HG03108 (cell line): ENCODE results near the gene MYO7A.

Source experiments
- ATAC-seq: cut with Tn5 transposase; IDR thresholded peaks from one replicate; pipeline ENCODE4 v1.9.1; 2021; ENCODE audit warnings: moderate library complexity; ENCODE audit not compliant: unreplicated experiment

The MYO7A gene

DNA sequence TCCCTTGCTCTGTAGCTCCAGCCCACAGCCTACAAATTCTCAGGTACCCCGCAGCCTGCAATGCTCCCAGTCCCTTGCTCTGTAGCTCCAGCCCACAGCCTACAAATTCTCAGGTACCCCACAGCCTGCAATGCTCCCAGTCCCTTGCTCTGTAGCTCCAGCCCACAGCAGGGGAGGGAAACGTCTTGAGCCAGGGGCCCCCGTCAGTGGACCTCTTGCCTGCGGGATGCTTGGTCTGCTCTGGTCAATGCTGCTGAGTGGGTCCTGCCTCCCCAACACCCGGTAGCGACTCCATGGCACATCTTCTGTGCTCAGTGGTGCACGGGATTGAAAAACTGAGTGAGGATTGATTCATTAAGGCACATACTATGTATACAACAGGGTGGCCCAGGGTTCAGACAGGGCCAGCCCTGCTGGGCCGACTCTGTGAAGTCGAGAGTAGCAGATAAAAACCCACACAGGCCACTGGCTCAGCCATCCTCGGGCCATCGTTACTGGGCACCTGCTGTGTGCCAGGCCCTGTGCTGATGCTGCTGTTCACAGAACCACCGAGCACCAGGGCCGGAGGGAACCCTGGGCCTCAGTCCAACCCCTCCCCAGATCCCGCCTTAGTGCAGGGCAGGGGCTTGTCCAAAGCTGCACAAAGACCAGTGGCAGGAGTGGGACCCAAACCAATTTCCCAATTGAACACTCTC, 69.7 kb downstream of the MYO7A start:
- ATAC-seq = no peak

DNA sequence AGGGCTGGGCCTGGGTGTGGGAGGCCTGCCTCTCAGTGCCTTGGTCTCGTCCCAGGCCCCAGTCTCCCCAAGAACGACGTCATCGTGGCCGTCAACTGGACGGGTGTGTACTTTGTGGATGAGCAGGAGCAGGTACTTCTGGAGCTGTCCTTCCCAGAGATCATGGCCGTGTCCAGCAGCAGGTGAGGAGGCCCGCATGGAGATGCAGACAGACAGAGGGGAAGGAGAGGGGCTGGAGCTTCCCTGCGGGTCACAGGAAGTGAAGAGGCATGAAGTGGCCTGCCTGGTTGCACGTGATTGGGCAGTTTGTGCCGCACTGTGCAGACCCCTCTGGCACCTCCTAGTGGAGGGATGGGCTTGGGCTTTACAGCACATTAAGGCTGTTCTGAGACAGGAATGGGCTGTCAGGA, 70.4 kb downstream of the MYO7A start:
- ATAC-seq = no peak

DNA sequence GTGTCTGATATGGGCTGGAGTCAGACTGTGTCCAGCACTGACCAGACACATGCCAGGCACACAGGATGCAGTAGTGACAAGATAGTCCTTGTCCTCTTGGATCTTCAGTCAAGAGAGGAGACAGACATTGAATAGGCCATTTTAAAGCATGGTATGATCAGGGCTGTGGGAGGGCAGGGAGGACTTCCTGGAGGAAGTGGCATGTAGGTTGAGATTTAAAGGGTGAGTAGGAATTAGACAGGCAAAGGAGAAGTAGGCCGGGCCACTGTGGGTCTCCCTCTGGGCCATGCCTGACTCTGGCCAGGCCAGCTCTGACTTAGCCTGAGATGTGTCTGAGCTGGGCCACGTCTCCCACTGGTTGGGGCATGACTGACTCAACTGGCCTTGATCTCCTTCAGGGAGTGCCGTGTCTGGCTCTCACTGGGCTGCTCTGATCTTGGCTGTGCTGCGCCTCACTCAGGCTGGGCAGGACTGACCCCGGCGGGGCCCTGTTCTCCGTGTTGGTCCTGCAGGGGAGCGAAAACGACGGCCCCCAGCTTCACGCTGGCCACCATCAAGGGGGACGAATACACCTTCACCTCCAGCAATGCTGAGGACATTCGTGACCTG, 71.2 kb downstream of the MYO7A start:
- no peak for ATAC-seq

DNA sequence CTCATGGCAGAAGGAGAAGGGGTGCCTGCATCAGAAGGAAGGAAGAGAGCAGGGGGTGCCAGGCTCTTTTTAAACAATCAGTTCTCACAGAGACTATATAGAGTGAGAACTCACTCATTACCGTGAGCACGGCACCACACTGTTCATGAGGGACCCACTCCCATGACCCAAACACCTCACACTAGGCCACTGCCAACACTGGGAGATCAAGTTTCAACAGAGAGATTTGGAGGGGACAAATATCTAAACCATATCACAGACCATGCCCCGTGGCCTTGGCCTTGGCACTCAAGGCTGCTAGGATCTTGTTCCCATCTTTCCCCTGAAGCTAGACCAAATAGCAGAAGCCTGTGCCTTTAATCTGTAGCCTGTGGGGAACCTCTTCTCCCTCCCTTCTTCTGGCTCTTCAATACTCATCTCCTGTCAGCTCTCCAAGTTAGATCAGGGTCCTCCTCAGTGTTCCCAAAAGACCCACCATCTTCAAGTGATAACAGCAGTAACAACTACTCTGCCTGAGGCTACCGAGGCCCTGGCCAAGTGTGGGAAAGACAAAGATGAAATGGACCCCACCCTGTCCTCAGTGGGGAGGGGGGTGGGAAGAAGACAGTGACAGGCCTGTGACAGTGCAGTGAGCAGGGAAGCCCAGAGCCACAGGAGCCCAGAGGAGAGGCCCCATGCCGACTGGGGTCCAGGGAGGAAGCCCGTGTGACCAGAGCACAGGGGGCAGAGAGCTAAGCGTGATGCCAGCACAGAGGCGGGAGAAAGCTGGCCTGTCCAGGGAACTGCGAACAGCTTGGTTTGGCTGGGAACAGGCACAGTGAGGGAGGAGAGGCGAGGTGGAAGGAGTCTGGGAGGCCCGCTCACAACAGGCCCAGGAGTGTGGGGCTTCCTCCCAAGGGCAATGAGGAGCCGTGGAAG, 72.6 kb downstream of the MYO7A start:
- no peak for ATAC-seq

DNA sequence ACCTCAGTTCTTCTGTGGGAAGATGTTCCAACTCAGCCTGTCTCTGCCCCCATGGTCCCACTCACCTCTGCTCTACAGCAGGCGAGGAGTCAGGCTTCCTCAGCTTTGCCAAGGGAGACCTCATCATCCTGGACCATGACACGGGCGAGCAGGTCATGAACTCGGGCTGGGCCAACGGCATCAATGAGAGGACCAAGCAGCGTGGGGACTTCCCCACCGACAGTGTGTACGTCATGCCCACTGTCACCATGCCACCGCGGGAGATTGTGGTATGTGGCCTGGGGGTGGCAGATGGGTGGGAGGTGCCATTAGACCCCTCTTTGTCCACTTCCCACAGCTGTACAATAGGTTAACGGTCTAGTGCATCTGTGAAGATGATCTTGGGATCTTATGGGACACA, 73.3 kb downstream of the MYO7A start:
- no peak for ATAC-seq

DNA sequence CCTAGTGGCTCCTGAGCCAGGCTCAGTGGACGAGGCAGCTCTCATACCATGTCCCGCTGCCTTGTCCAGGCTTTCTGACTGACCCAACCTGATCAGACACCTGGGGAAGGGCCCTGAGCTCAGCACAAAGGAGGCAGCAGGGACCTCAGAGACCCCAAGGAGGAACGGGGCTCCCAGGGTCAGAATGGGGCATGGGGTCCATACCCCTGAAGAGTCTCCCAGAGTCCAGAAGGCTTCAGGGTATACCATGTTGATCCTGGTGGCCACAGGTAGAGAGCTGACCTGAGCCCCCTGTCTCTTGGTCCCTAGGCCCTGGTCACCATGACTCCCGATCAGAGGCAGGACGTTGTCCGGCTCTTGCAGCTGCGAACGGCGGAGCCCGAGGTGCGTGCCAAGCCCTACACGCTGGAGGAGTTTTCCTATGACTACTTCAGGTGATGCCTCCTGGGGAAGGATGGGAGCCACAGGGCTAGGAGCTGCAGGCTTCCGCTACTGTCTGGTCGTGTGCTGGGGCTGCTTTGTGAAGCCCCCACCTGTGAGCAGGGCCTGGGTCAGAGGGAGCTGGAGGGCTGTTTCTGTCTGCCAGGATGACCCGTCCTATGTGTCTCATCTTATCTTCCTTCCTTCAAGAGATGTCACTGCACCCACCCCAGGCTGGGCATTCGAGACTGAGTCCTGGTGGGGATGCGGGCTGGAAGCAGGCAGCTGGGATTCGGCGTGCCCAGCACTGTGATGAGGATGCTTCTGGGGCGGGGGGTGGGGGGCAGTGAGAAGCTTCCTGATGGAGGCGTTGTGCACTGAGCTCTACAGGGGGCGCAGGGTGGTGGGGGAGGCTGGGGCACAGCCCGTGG, 74.2 kb downstream of the MYO7A start:
- ATAC-seq = no peak

DNA sequence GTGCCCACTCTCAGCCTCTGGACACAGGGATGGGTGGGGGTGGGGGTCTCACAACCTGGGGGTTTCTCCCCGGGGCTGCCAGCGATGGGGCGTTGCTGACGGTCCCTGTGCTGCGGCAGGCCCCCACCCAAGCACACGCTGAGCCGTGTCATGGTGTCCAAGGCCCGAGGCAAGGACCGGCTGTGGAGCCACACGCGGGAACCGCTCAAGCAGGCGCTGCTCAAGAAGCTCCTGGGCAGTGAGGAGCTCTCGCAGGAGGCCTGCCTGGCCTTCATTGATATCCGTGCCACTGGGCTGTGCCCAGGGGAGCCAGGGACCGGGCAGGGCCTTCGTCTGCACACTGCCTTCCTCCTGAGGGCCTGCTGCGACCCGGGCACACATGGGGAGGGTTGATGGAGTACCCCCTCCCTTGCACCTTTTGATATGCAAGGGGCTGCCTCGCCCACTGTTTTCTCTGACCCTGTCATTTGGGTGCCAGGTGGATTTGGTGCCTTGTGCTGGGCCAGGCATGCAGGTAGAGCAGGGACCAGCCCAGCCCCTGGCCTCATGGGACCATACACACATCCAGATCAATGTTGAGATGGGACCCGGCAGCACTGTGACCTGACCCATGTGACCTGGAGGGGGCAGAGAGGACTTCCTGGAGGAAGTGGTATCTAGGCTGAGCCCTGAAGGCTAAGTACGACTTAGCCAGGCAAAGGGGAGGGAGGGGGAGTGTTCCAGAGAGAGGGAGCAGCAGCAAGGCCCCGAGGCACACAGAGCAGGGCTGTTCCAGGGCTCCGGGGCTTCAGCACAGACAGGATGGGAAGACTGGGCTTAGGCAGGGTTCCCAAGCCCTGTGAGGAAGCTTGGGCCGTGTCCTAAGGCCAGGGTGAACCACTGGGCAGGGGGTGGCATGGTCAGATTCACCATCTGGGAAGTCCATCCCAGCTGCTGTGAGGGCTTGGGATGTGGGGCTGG, 75.2 kb downstream of the MYO7A start:
- no peak for ATAC-seq

DNA sequence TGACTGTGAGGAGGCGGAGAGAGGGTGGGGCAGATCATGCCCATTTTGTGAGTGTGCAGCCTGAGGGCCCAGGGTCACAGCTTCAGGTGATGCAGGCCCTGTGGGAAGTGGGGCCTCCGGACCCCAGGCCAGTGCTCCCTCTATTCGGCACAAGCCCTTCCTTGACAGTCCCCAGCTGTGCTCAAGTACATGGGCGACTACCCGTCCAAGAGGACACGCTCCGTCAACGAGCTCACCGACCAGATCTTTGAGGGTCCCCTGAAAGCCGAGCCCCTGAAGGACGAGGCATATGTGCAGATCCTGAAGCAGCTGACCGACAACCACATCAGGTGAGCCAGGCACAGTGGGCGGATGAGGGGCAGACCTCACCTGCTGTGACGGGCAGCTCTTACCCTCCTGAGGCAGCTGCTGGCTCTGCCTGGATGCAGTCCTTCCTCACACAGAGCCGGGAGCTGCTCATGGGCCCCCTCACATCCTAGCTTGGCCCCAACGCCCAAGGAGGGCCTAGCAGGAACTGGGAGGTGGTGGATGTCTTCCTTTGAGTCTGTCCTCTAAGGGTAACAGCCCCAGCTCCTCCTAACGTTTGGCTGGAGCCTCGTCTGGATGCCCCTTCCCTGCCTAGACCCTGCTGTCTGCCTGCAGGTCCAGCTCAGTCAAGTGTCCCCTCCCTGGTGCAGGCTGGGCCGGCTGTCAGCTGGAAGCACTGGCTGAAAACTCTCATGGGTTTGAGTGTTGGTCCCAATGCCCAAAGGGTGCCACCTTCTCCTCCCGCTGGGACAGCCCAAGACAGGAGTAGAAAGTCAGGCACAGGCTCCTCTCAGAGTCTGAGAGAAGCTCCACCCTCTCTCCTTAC, 76.1 kb downstream of the MYO7A start:
- no peak for ATAC-seq

DNA sequence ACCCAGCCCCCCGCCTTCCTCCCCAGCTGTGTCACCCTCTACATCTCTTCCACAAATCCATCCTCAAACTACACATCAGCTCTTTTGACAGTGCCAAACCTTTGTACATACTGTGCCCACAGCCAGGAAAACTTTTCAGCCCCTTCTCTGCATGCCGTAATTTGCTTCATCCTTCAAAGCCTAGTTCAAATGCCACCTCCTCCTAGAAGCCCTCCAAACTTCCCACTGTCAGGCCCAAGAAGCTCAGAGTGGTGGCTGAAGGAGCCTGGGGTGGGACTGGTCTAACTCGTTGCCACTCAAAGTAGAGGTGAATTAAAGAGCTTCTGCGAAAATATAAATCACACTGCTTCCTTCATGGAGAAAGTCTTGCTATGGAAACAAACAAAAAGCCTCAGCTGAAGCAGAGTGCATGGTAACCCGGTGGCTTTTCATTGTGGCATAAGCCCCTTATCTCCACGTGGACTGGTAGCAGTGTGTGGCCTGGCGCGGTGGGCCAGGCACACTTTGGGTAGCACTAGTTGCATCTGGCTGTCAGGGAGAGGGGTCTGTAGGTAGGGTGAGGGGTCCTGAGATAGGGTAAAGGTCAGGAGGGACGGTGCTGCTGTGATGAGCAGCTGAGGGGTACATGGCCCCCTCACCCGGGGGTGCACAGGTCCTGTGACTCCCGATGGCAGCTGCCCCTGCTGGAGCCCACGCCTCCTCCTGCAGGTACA, 76.9 kb downstream of the MYO7A start:
- no peak for ATAC-seq

DNA sequence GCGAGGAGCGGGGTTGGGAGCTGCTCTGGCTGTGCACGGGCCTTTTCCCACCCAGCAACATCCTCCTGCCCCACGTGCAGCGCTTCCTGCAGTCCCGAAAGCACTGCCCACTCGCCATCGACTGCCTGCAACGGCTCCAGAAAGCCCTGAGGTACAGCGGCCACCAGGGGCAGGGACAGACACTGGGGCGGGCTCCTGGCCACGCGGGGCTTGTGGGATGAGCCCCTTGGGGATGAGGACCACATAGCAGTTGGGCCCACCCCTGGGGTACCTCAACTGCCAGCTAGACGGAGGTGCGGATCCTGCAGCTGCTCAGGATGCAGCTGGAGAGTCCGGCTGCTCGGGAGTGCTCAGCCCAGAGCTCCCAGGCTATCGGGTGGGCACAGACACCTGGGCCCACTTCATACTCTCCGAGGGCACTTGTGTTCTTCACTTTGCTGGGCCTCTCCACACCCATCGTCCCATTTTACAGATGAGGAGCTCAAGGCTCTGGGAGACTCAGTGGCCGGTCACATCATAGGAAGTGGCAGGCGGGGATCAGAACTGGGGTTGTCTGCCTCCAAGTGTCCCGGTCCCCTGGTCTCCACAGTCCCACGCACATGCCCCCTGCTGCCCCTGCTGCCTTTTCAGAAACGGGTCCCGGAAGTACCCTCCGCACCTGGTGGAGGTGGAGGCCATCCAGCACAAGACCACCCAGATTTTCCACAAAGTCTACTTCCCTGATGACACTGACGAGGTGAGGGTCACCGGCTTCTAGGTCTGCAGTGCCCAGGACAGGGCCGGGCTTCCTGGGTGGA, 77.6 kb downstream of the MYO7A start:
- no peak for ATAC-seq

DNA sequence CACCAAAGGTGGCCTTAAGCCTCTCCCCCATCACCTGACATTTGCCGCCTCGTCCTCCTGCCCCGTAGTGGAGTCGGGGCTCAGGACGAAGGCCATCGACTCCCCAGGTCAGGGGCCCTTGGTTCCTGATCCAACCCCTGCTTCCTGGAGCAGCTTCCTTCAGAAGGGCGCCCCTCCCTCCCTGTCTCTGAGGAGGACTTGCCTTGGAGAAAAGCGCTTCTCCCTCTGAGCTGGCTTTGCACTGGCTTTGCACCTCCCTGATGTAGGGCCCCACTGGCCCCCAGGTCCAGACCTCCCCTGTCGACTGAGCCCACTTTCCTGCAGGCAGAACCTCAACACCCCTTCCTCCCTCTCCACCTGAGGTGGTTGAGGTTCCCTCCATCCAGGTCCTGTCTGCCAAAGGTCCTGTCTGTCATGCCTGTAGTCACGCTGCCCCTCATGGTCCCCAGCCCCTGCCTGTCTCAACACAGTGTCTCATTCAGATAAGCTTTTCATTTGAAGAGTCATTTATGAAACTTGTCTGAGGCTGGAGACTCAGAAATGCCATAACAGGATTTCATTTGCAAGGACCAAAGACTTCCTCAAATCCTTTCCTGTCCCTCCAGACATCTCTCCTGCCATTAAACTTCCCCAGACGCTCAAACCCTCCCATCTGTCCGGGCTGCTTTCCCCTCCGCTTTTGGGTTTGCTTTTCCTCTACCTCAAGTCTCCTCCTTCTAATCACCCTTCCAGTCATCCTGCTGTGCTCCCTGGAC, 78.4 kb downstream of the MYO7A start:
- ATAC-seq = no peak

DNA sequence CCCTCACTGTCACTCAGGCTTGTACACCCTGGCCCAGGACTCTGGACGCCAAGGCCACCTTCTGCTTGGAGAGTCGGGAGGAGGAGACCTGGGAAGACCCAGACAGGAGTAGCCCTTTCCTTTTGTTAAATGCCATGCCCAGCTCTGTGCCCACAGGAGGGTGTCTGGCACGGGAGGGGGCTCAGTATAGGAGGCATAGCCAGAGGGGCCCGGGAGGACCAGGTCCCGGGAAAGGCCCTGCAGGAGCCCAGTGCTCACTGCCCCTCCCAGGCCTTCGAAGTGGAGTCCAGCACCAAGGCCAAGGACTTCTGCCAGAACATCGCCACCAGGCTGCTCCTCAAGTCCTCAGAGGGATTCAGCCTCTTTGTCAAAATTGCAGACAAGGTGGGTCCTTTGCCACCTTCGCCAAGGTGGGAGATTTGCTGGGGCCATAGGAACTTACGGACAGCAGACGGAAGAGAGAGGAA, 79.0 kb downstream of the MYO7A start:
- no peak for ATAC-seq

DNA sequence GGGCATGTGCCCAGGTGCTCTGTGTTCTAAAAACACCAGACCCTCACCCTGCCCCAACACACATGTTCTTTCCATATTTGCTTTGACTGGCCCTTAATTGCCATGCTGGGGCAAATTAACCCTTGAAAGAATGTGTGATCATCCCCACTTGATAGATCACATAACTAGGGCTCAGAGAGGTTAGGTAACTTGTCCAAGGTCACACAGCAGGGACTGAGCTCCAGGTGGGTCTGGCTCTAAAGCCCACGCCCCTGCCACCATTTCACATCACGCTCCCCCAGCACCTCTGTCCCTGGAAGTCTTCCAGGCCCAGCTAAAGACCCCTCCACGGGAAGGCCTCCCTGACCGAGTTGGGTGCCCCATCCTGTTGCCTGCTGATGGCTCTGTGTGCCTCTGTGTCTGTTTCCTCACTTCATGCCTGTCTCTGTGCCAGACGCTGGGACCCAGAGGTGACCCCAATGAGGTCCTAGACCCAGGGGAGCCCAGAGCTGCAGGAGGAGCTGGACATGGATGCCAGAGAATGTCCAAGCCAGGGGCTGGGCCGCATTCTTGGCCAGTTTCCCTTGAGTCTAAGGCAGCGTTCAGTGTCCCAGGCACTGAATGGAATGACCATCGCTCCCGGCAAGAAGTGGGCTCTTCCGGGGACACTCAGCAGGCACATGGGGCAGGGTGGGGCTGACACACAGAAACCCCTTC, 79.7 kb downstream of the MYO7A start:
- ATAC-seq = no peak

DNA sequence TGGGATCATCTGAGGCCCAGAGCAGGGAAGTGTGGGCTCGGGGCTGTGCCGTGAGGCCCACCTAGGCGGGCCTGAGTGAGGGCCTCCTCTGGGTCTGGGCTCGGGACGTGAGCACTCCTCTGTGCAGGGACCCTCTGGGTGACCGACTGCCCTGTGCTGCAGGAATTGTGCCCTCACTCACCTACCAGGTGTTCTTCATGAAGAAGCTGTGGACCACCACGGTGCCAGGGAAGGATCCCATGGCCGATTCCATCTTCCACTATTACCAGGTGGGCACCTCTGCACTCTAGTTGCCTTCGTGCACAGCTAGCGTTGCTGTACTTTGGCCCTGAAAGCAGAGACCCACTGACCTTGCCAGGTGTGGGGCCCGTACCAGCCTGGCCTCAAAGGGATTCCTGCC, 80.5 kb downstream of the MYO7A start:
- no peak for ATAC-seq

DNA sequence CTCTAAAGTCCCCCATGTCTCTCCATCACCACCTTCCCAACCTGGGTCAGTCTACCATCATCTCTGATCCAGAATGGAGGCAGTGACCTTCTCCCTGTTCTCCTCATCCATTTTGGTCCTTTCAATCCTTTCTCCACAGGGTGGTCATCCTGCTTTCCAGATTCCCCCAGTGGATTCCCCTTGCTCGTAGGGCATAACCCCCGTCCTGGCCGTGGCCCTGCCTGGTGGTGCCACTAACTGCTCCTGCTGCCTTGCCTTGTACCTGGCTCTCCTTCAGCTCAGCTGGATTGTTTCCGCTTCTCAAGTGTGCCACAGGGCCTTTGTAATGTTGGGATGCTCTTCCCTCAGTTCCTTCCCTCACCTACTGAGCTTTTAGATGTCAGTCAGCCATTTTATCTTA, 81.6 kb downstream of the MYO7A start:
- ATAC-seq = no peak

DNA sequence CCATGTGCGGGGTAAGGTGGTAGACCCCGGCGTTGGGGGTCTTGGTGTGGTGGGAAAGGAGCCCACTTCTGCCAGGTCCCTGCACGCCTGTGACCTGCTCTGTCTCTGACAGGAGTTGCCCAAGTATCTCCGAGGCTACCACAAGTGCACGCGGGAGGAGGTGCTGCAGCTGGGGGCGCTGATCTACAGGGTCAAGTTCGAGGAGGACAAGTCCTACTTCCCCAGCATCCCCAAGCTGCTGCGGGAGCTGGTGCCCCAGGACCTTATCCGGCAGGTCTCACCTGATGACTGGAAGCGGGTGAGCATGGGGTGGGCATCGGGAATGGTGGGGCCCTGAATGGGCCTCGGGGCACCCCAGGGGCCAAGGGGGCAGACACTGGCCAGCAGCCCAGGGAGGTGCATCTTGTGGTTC, 83.0 kb downstream of the MYO7A start:
- ATAC-seq = no peak
